Stimulated activated CD4-positive, alpha-beta T cell treated with anti-CD3 and anti-CD28 coated beads, Interleukin-4, amount 100 ng/mL, for 24 hours (primary cell): ENCODE results near the gene TMOD3.

Experiments
- DNase-seq: peaks from one replicate; pipeline ENCODE4 v3.0.0-alpha.2; 2020

Gene TMOD3

DNA sequence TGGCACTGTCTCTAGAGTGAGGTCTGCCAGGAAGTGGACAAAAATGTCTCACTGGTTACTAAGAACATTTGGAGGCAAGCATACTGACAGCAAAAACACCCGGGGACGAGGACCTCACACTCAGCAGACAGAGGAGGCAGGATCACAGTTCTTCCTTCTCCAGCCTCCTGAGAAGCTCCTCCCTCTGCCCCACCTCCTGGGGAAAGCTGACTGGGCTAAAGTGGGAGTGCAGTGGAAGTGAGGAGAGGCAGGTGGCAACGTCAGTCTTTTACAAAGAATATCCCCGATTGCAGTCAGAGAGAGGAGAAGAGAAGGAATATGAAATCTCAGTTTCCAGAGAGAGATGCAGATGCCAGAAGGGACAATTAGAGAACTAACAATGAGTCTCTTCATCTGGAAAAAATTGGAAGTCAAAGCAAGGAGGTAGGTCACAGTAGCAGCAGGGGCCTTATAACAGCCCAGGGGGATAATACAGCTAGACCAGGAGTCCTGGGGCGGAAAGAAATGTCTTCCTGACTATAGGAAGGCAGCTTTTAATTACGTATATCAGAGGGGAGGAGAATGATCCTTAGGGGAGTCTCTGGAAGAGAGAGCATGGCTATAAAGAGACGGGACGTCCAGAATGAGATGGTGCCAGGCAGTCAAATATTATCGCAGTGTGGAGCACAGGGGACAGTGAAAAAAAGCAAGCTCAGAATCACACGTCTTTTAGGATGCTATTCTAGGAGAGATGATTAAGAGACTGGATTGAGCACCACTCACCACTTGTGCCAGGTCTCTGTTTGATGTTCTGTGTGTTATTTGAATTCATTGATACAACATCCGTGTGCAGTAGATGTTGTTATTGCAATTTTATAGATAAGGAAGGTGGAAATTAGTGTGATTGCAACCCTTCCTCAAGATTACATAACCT lies 95.0 kb downstream of the TMOD3 start:
- no peak for DNase-seq

DNA sequence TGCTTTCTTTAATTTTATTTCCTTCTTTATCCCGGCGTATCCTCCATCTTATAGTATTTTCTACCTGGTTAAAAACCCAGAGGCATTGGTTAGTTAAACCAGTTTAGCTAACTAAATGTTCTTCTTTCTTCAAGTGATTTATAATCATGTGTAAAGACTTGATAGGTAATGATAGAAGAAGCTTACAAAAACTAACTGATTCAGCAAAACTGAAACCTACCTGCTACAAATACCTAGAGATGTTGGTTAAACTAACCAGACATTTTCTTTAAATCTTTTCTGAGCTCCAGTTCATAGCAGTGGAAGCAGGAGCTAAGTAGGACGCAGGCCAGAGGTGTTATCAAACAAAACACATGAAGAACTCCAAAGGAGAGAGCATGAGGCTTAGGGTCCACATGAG lies 97.4 kb downstream of the TMOD3 start:
- no peak for DNase-seq

DNA sequence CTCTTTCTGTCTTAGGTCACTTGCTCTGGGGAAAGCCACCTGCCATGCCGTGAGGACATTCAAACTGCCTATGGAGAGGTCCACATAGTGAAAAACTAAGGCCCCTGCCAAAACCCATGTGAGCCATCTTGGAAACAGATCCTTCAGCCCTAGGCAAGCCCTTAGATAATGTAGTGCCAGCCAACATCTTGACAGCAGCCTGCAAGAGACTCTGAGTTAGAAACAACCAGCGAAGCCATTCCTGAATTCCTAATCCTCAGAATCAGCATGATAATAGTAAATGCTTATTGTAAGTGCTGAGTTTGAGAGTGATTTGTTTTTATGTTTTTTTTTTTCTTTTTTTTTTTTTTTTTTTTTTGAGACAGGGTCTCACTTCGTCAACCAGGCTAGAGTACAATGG lies 101.6 kb downstream of the TMOD3 start:
- DNase-seq: no peak

DNA sequence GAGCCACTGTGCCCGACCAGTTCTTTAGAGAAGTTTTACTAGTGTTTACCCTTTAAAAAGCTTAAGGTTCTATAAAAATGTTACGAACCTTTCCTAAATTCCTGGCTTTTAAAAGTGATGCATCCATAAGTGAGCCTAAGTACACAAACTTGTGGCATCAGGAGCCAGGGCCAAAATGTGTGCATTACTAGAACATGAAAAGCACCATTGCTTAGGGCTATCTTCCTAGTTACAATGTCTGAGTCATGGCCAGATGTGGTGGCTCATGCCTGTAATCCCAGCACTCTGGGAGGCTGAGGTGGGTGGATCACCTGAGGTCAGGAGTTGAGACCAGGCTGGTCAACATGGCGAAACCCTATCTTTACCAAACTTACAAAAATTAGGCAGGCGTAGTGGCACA lies 102.2 kb downstream of the TMOD3 start:
- DNase-seq: no peak

DNA sequence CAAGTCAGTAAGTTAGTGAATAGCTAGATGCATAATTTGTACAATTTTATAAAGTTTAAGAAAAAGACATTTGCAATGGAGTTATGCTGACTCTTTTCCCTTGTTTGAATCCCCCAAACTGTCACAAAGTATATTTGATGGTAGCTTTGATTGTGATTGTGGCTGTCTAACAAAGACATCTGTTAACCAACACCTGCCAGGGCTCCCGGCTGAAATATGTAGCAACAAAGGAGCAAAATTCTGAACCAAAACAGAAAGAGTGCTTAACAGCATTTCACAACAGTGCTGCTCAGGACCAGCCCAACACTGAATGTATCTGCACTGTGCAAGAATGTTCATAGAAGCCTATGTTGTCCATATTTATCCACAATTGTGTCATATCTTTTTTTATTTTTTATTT lies 102.7 kb downstream of the TMOD3 start:
- no peak for DNase-seq

DNA sequence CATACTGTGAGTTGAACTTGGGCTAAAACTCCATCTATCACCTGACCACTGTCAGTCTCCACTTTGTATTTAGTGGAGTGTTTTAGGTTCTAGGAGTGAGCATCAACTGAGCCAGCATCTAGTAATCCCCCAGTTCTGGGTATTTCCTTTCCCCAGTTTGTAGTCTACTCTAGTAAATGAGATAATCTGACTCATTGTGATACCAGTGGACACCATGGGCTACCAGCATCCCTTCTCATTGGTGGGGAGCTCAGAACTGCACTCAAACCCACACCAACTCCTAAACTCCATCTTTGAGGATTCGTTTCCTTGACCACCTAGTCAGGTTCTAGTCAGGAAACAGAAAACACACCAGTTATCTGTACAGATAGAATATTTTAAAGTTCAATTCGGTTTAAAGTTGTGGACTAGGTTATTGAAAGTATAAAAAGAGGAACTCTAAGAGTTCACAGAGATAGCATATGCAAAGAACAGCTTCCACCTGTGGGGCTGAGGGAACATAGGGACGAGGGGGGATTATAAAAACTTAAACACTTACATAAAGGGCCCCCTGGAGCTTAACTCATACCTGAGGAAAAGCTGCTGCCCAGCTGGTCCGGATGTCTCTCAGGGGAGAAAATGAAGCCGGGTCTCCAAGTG lies 106.1 kb downstream of the TMOD3 start:
- DNase-seq: no peak

DNA sequence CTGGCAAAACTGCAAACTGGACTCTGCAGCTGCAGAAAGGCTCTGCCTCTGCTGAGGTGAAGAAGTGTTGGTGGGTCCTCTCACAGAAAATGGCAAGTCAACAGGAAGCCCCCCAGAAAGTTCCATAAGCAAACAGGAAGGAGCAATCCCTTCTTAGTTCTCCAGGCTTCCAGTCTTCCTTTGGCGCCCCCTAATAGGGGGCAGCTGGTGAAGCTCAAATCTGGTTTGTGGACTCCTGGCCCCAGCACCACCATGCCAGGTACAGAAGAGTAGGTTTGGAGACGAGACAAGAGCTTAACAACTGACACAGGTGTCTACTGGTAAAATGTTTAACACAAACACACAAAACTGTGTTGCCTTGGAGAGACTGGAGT lies 106.6 kb downstream of the TMOD3 start:
- no peak for DNase-seq

DNA sequence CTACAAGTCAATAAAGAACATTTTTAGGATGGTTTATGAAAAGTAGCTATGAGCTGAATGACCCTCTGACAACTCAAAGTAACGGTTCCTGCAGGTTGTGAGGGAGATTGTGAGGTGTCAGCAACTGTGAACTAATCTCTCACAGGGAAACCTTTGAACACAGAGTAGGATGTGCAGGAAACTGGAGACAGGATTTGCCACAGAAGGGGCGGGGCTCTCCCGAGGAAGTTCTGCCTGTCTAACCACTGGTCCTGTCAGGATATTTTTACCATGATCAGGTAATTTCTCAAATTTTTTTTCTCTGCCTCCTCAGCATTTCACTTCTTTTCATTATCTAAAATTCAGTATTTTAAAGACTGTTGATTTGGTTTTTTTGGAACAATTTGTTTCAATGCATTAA lies 108.8 kb downstream of the TMOD3 start:
- DNase-seq: no peak

DNA sequence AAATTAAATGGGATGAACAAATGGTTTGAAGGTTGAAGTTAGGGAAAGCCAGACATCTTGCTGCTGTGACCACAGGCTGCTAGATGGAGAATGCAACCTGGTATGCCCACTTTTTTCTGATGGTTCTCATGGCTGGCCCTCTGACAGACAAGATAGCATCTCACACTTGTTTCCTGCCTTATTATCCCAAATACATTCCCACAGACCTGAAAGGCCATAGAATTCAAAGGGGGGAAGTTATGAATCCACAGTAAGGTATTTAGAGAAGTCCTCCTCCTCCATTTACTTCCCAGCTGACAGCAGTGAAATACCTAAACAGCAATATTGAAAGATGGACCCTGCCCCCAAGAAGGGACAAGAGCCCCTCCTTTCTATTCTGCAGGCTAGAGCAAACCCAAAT lies 109.8 kb downstream of the TMOD3 start:
- DNase-seq: no peak

DNA sequence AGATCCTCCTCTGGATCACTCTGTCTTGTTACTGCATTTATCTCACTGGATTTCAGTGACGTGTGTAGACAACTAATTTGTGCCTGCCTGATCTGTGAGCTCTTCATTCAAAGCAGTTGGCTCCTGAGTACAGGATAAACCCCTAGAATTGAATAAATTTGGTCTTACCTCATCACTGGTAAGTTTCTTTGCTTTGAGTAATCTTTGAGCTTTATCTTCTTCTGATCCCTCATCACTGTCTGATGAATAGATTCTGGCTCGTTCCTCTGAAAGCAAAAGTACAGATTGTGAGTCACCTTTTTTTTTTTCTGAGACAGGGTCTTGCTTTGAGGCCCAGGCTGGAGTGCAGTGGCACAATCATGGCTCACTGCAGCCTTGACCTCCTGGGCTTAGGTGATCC lies 117.7 kb downstream of the TMOD3 start:
- no peak for DNase-seq

DNA sequence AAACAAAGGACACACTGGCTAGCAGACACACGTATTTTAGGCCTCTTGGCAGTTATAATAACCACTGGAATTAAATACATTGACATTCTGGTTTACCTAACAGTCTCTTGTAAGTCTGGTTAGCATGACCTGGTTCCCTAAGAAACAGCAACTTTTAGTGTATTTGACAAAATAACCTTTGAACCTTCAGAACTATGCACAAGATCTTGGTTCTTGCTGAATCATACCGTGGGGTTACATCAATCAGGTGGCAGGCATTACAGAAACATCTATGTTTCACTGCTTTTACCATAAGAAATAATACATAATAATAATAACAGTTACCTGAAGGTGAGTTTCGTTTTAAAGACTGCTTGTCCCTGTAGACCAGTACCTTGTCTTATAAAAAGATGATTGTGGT lies 123.4 kb downstream of the TMOD3 start:
- DNase-seq: no peak

DNA sequence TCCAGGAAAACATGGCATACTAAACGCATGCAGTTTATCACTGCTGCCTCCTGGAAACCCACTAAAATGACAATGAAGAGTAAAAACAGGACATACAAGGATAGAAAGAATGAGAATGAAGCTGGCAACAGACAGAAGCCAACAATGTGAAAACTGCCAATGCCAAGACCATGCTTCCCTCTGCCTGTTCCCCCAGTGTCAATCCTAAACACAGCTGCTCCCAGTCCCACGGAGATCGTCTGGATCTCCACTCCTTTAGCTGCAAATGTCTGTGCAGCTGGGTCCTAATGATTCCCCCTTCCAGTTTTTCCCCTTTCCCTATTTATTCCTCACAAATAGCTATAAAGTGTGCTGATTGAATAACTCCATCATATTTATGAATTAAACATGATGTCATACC lies 126.1 kb downstream of the TMOD3 start:
- no peak for DNase-seq
